Stromal cell of bone marrow (primary cell): ENCODE measurements around the gene THAP12.

Source experiments
- DNase-seq: peaks from one replicate; pipeline ENCODE4 v3.0.0-alpha.2; 2012; ENCODE audit warnings: low read depth

Gene THAP12

GRCh38 chr11:76303399-76303798, 77.5 kb downstream of the THAP12 start:
- no peak for DNase-seq

- no peak for DNase-seq
Observed at GRCh38 chr11:76302996-76303395, 77.9 kb downstream of the THAP12 start.
